ENCODE results near the gene MYBPC2.

- TF ChIP-seq CTCF (IDR thresholded peaks at IDR 0.05) (no peak), EP300 (IDR thresholded peaks at IDR 0.05) (no peak), POLR2A (IDR thresholded peaks at IDR 0.05) (no peak), POLR2AphosphoS5 (IDR thresholded peaks at IDR 0.05) (no peak)
Measured at GRCh38 chr19:50427318-50427925, 5.3 kb upstream of the MYBPC2 start.

Measured in suprapubic skin (tissue), 4 donors.